Karpas-422 (cell line): ENCODE results near the gene CRY2. TPM values are rescaled to one million over a fixed set of nuclear protein-coding genes. Genes with fewer than 3 reads are reported as not detected.

Experiments
- DNase-seq: peaks from one replicate; pipeline ENCODE4 v3.0.0-alpha.2; 2015
- H2AFZ ChIP-seq: fragments of 200-600 bp; sonication (generic); 2 replicates; pipeline ENCODE4 v1.6.1; 2014; ENCODE audit warnings: antibody characterized with exemption, low read length, mixed read lengths
- H3K27ac ChIP-seq: fragments of 200-600 bp; sonication (generic); 2 replicates; pipeline ENCODE4 v1.5.1; 2014; ENCODE audit warnings: mild to moderate bottlenecking, low read length, moderate library complexity
- H3K27me3 ChIP-seq: fragments of 200-600 bp; sonication (generic); 2 replicates; pipeline ENCODE4 v1.6.1; 2014; ENCODE audit warnings: low read length, mixed read lengths
- H3K36me3 ChIP-seq: fragments of 200-600 bp; sonication (generic); 2 replicates; pipeline ENCODE4 v1.6.1; 2014; ENCODE audit warnings: low read length, mixed read lengths; ENCODE audit not compliant: insufficient read depth
- H3K4me1 ChIP-seq: fragments of 200-600 bp; sonication (generic); 2 replicates; pipeline ENCODE4 v1.6.1; 2014; ENCODE audit warnings: mild to moderate bottlenecking, low read length, mixed read lengths
- H3K4me2 ChIP-seq: fragments of 200-600 bp; sonication (generic); 2 replicates; pipeline ENCODE4 v1.6.1; 2014; ENCODE audit warnings: low read length, low read depth, mild to moderate bottlenecking; ENCODE audit not compliant: poor library complexity, severe bottlenecking
- H3K4me3 ChIP-seq: fragments of 200-600 bp; sonication (generic); 2 replicates; pipeline ENCODE4 v1.5.1; 2014; ENCODE audit warnings: mild to moderate bottlenecking, antibody characterized with exemption, low read length, mixed read lengths
- H3K79me2 ChIP-seq: fragments of 200-600 bp; sonication (generic); 2 replicates; pipeline ENCODE4 v1.6.1; 2014; ENCODE audit warnings: mild to moderate bottlenecking, low read length, mixed read lengths
- H3K9ac ChIP-seq: fragments of 200-600 bp; sonication (generic); 2 replicates; pipeline ENCODE4 v1.6.0; 2014; ENCODE audit warnings: low read length
- H3K9me2 ChIP-seq: fragments of 200-600 bp; sonication (generic), shearing (Covaris generic); replicated peaks from 2 replicates; pipeline ENCODE4 v1.6.0; 2014; ENCODE audit warnings: mild to moderate bottlenecking, low read length, moderate library complexity; ENCODE audit not compliant: insufficient read depth
- H3K9me3 ChIP-seq: fragments of 300-700, 200-600 bp; sonication (generic); 2 replicates; pipeline ENCODE4 v1.6.1; 2014; ENCODE audit warnings: low read length, mixed read lengths
- H4K20me1 ChIP-seq: fragments of 200-600 bp; sonication (generic); 2 replicates; pipeline ENCODE4 v1.6.1; 2014; ENCODE audit warnings: mild to moderate bottlenecking, antibody characterized with exemption, low read length, low read depth; ENCODE audit not compliant: insufficient read depth
- total RNA-seq: library from RNA; depleted of rRNA; stranded (reverse); fragments of >200 nt; shearing (Covaris generic); gene quantifications from 2 replicates; pipeline ENCODE4 v1.2.3, GENCODE V29; 2014; ENCODE audit warnings: low replicate concordance

Gene CRY2
- total RNA-seq, 1 experiment from 2014 or later, result 12.5 TPM

GRCh38 chr11:45921561-45922424, 74.5 kb downstream of the CRY2 start:
- Histone ChIP-seq H3K4me3 (peak overlapping the region; percentile 69), H3K9me3 (no peaks in the 10 kb centered on the region), H3K27ac (no peak overlapping the region), H3K9ac (peak overlapping the region; percentile 70; the same call in 1 of the 2 replicates), H3K4me1 (peaks cover 31% of the 10 kb centered on the region), H3K79me2 (peaks cover 7% of the 10 kb centered on the region), H3K9me2 (no peaks in the 10 kb centered on the region), H3K4me2 (peak overlapping the region; percentile 59), H2AFZ (no peak overlapping the region), H3K36me3 (no peaks in the 10 kb centered on the region), H4K20me1 (peaks cover 4% of the 10 kb centered on the region; the same call in 1 of the 2 replicates), H3K27me3 (no peaks in the 10 kb centered on the region)
- DNase-seq, result no peak

GRCh38 chr11:45922425-45923082, 75.3 kb downstream of the CRY2 start, which contains the start of gene LARGE2:
Gene LARGE2 (plus strand): TSS chr11:45922656. CDS start chr11:45922883, 227 bp downstream.
- Histone ChIP-seq H3K27ac (no peak within 1 kb of the TSS), H3K79me2 (no peaks in the 10 kb centered on the region), H4K20me1 (no peaks in the 10 kb centered on the region), H3K9ac (peak within 1 kb of the TSS; percentile 70), H3K9me3 (no peaks in the 10 kb centered on the region), H3K27me3 (no peaks in the 10 kb centered on the region), H3K36me3 (no peaks in the 10 kb centered on the region), H3K4me3 (peak within 1 kb of the TSS; percentile 69), H3K9me2 (no peaks in the 10 kb centered on the region), H3K4me2 (peak within 1 kb of the TSS; percentile 59), H2AFZ (no peak within 1 kb of the TSS; the same call in 1 of the 2 replicates), H3K4me1 (peaks cover 27% of the 10 kb centered on the region)
- DNase-seq, result peak; percentile 82

GRCh38 chr11:45924036-45924915, 77.0 kb downstream of the CRY2 start:
- no peak overlapping the region for H3K27ac ChIP-seq
- no peaks in the 10 kb centered on the region for H3K79me2 ChIP-seq
- peaks cover 4% of the 10 kb centered on the region; the same call in 1 of the 2 replicates for H4K20me1 ChIP-seq
- H3K4me3 ChIP-seq, result no peak overlapping the region
- no peaks in the 10 kb centered on the region for H3K9me2 ChIP-seq
- no peak overlapping the region for H3K9ac ChIP-seq
- no peaks in the 10 kb centered on the region for H3K9me3 ChIP-seq
- peaks cover 23% of the 10 kb centered on the region for H3K4me1 ChIP-seq
- H2AFZ ChIP-seq, result no peak overlapping the region
- no peaks in the 10 kb centered on the region for H3K36me3 ChIP-seq
- H3K27me3 ChIP-seq, result no peaks in the 10 kb centered on the region
- no peak for DNase-seq
- H3K4me2 ChIP-seq, result no peak overlapping the region

GRCh38 chr11:45924927-45925326, 77.7 kb downstream of the CRY2 start:
- Histone ChIP-seq H3K9me2 (no peaks in the 10 kb centered on the region), H4K20me1 (peaks cover 4% of the 10 kb centered on the region; the same call in 1 of the 2 replicates), H3K4me1 (peaks cover 28% of the 10 kb centered on the region), H3K36me3 (no peaks in the 10 kb centered on the region), H3K27me3 (no peaks in the 10 kb centered on the region), H3K9ac (no peak overlapping the region), H3K27ac (no peak overlapping the region), H3K4me3 (no peak overlapping the region), H2AFZ (no peak overlapping the region), H3K9me3 (no peaks in the 10 kb centered on the region), H3K4me2 (no peak overlapping the region), H3K79me2 (no peaks in the 10 kb centered on the region)
- no peak for DNase-seq

- H4K20me1 ChIP-seq, result peaks cover 7% of the 10 kb centered on the region
- no peak overlapping the region for H3K4me3 ChIP-seq
- no peaks in the 10 kb centered on the region for H3K79me2 ChIP-seq
- no peak for DNase-seq
- H3K4me2 ChIP-seq, result no peak overlapping the region
- H3K4me1 ChIP-seq, result peaks cover 34% of the 10 kb centered on the region
- H3K27ac ChIP-seq, result no peak overlapping the region
- no peaks in the 10 kb centered on the region for H3K9me3 ChIP-seq
- H3K9ac ChIP-seq, result no peak overlapping the region
- H3K9me2 ChIP-seq, result no peaks in the 10 kb centered on the region
- no peaks in the 10 kb centered on the region for H3K27me3 ChIP-seq
- no peaks in the 10 kb centered on the region for H3K36me3 ChIP-seq
- no peak overlapping the region for H2AFZ ChIP-seq
These were observed 78.3 kb downstream of the CRY2 start for GRCh38 chr11:45925550-45925949.

- H3K27ac ChIP-seq, result no peak overlapping the region
- DNase-seq, result no peak
- H3K27me3 ChIP-seq, result no peaks in the 10 kb centered on the region
- no peak overlapping the region for H3K9ac ChIP-seq
- peaks cover 39% of the 10 kb centered on the region for H3K4me1 ChIP-seq
- H2AFZ ChIP-seq, result no peak overlapping the region
- H3K36me3 ChIP-seq, result no peaks in the 10 kb centered on the region
- no peaks in the 10 kb centered on the region for H3K9me3 ChIP-seq
- H3K9me2 ChIP-seq, result no peaks in the 10 kb centered on the region
- H4K20me1 ChIP-seq, result peaks cover 8% of the 10 kb centered on the region
- no peak overlapping the region for H3K4me2 ChIP-seq
- H3K4me3 ChIP-seq, result no peak overlapping the region
- no peaks in the 10 kb centered on the region for H3K79me2 ChIP-seq
These were observed 78.7 kb downstream of the CRY2 start for GRCh38 chr11:45926001-45926401.

- no peaks in the 10 kb centered on the region for H3K27me3 ChIP-seq
- no peak for DNase-seq
- no peak overlapping the region for H3K27ac ChIP-seq
- H2AFZ ChIP-seq, result no peak overlapping the region
- H3K4me3 ChIP-seq, result no peak overlapping the region
- H3K9ac ChIP-seq, result no peak overlapping the region
- peaks cover 8% of the 10 kb centered on the region for H4K20me1 ChIP-seq
- H3K36me3 ChIP-seq, result no peaks in the 10 kb centered on the region
- peaks cover 46% of the 10 kb centered on the region for H3K4me1 ChIP-seq
- no peaks in the 10 kb centered on the region for H3K9me2 ChIP-seq
- no peak overlapping the region for H3K4me2 ChIP-seq
- H3K79me2 ChIP-seq, result no peaks in the 10 kb centered on the region
- no peaks in the 10 kb centered on the region for H3K9me3 ChIP-seq
These were observed 79.5 kb downstream of the CRY2 start for GRCh38 chr11:45926536-45927331.
